Prostate gland (tissue), 2 donors: ENCODE results near the gene C18orf63. TPM values are rescaled to one million over a fixed set of nuclear protein-coding genes. Genes with fewer than 3 reads are reported as not detected.

Experiments
- DNase-seq: peaks from one replicate; pipeline ENCODE4 v3.0.0-alpha.2; 2019; ENCODE audit warnings: low spot score
- H3K27ac ChIP-seq, 2 donors: fragments of 200-600 bp; sonication (generic); 2 replicates each; pipeline ENCODE4 v1.5.1; 2017 to 2019
- H3K27me3 ChIP-seq: fragments of 200-600 bp; sonication (generic); replicated peaks from 2 replicates; pipeline ENCODE4 v1.5.1; 2019; ENCODE audit not compliant: insufficient read depth
- H3K36me3 ChIP-seq, 2 donors: fragments of 200-600 bp; sonication (generic); 1 replicate in 1 of 2; 2 replicates in 1 of 2; pipeline versions ENCODE4 v1.5.1 to v1.8.1; 2017 to 2019
- H3K4me1 ChIP-seq: fragments of 200-600 bp; sonication (generic); replicated peaks from 2 replicates; pipeline ENCODE4 v1.5.1; 2019
- H3K4me3 ChIP-seq, 2 donors: fragments of 200-600 bp; sonication (generic); 2 replicates each; pipeline ENCODE4 v1.5.1; 2017 to 2019
- H3K9me3 ChIP-seq: fragments of 200-600 bp; sonication (generic); 2 replicates; pipeline ENCODE4 v1.5.1; 2017
- POLR2A ChIP-seq: fragments of 450-650 bp; IDR thresholded peaks from one replicate; pipeline ENCODE4 v1.6.1; 2016; ENCODE audit warnings: antibody characterized with exemption, mild to moderate bottlenecking
- POLR2AphosphoS5 ChIP-seq: sonication (generic); formaldehyde crosslinking; IDR thresholded peaks from one replicate; pipeline ENCODE4 v1.6.1; 2017; ENCODE audit warnings: antibody characterized with exemption
- WGBS: methylation state at CpG from one replicate; pipeline ENCODE4 v1.1.5; 2018; 5-methylcytosine and 5-hydroxymethylcytosine counted together
- intact Hi-C: fragments of 100-400 bp; cut with DNase I; formaldehyde crosslinking; loops from one replicate; pipeline ENCODE4 v1.14.2; 2022
- total RNA-seq, 2 donors: library from RNA; depleted of rRNA; stranded (reverse); fragments of >200 nt; gene quantifications; one replicate each; pipeline ENCODE4 v1.1.0, GENCODE V29; 2016
- TF ChIP-seq, protein P1 (sequence below), 4 experiments: fragments of 200-600 bp in 2 of 4; fragments of 450-650 bp in 2 of 4; sonication (generic) in 2 of 4; IDR thresholded peaks; 1 replicate in 3 of 4; 2 replicates in 1 of 4; pipeline ENCODE4 v1.5.1; 2016 to 2019; ENCODE audit warnings: antibody characterized with exemption in 4 of 4, mild to moderate bottlenecking in 2 of 4, moderate library complexity in 2 of 4

C18orf63 gene
- total RNA-seq, 2 donors from 2014 or later, result 4.7 TPM; not detected in 1

DNA sequence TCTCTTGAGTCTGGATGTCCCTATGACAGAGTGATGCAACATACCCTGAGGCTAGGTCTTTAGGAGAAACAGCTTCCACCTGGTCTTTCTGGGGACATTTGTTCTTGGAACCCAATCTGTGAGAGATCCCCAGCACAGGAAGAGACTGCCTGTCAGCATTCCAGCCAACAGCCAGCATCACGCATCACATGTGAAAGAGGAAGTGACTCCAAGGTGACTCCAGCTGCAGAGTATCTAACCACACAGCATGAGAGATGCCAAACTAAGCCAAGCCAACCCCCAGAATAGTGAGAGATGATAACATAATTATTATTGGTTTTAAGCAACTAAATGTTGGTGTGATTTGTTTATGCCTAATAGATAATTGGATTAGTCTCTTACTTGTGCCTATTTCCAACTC, 35.7 kb downstream of the C18orf63 start:
- H3K9me3 ChIP-seq, result no peaks in the 10 kb centered on the region
- no peak for DNase-seq
- no peak overlapping the region for H3K27ac ChIP-seq
- intact Hi-C loops, result loop anchor here (5.0 kb wide), 1 partner anchor 201 kb away; no protein-coding TSS in a partner anchor
- no peaks in the 10 kb centered on the region for H3K4me1 ChIP-seq
- H3K4me3 ChIP-seq, result no peak overlapping the region
- no peak for TF ChIP-seq POLR2AphosphoS5
- TF ChIP-seq POLR2A, result no peak
- TF ChIP-seq, protein P1, sequence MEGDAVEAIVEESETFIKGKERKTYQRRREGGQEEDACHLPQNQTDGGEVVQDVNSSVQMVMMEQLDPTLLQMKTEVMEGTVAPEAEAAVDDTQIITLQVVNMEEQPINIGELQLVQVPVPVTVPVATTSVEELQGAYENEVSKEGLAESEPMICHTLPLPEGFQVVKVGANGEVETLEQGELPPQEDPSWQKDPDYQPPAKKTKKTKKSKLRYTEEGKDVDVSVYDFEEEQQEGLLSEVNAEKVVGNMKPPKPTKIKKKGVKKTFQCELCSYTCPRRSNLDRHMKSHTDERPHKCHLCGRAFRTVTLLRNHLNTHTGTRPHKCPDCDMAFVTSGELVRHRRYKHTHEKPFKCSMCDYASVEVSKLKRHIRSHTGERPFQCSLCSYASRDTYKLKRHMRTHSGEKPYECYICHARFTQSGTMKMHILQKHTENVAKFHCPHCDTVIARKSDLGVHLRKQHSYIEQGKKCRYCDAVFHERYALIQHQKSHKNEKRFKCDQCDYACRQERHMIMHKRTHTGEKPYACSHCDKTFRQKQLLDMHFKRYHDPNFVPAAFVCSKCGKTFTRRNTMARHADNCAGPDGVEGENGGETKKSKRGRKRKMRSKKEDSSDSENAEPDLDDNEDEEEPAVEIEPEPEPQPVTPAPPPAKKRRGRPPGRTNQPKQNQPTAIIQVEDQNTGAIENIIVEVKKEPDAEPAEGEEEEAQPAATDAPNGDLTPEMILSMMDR (IDR thresholded peaks at IDR 0.05), result no peak
- H3K36me3 ChIP-seq, result no peaks in the 10 kb centered on the region
- whole genome bisulfite sequencing, result 67% methylated on average over 1 of the region's 1 CpG
- H3K27me3 ChIP-seq, result no peaks in the 10 kb centered on the region

DNA sequence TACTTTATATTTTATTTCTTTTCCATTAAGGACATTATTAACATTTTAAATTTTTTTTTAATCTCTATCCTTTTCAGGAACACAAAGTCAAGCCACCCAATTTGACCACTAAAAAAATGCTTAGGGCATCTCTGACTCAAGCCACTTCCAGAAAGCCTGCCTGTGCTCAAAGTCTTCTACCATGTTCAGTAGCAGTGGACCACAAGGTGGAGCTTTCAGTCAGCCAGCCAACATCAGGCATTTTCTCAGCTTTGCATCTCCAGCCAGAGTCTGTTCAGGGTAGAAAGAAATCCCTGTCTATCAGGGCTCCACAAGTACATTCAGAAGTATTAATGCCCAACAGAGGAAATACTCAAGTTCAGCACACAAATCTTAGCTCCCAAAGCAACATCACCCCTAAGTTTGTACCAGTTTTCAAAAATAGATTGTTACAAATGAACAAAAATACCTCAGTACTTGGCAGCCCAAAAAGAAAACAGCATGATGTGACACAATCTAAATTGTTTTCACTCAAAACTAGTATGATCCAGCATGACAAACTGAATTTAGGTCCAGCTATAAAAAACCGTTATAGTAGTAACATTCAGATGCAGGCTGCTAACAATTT, 37.6 kb downstream of the C18orf63 start:
- Histone ChIP-seq H3K9me3 (no peaks in the 10 kb centered on the region), H3K27me3 (no peaks in the 10 kb centered on the region), H3K36me3 (no peaks in the 10 kb centered on the region), H3K4me1 (no peaks in the 10 kb centered on the region), H3K27ac (no peak overlapping the region), H3K4me3 (no peak overlapping the region)
- intact Hi-C loops, result loop anchor here (5.0 kb wide), 1 partner anchor 199 kb away; no protein-coding TSS in a partner anchor
- TF ChIP-seq POLR2AphosphoS5 (peak; percentile 27), POLR2A (no peak)
- TF ChIP-seq, protein P1 (IDR thresholded peaks at IDR 0.05), result peak; percentile 46 to 83 (median 66)
- WGBS, result 73% methylated on average over 1 of the region's 1 CpG
- DNase-seq, result peak; percentile 60

DNA sequence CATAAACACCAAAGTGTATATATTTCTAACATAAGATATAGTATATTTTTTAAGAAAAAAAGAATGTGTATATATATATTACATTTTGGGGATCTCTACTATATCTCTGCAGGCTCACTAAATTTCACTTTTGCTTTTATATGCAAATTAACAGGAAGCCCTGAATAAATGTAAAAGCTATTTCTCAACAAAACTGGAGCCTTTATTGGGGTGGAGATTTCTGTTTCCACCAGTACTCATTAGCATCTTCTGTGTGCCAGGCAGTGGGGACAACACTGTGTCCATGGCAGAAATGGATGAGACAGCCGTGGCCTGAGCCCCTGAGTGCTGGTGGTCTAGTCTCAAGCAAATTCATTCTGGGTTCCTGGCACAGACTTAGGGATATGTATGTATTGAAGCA, 41.3 kb downstream of the C18orf63 start:
- H3K9me3 ChIP-seq, result no peaks in the 10 kb centered on the region
- WGBS, result 94% methylated on average over 1 of the region's 1 CpG
- DNase-seq, result no peak
- no peak for TF ChIP-seq POLR2A
- no peak for TF ChIP-seq POLR2AphosphoS5
- TF ChIP-seq, protein P1 (IDR thresholded peaks at IDR 0.05), result no peak
- no peak overlapping the region for H3K27ac ChIP-seq
- no peaks in the 10 kb centered on the region for H3K27me3 ChIP-seq
- no peaks in the 10 kb centered on the region for H3K36me3 ChIP-seq
- no peaks in the 10 kb centered on the region for H3K4me1 ChIP-seq
- no peak overlapping the region for H3K4me3 ChIP-seq
- intact Hi-C loops, result loop anchor here (5.0 kb wide), 1 partner anchor 130 kb away; no protein-coding TSS in a partner anchor

DNA sequence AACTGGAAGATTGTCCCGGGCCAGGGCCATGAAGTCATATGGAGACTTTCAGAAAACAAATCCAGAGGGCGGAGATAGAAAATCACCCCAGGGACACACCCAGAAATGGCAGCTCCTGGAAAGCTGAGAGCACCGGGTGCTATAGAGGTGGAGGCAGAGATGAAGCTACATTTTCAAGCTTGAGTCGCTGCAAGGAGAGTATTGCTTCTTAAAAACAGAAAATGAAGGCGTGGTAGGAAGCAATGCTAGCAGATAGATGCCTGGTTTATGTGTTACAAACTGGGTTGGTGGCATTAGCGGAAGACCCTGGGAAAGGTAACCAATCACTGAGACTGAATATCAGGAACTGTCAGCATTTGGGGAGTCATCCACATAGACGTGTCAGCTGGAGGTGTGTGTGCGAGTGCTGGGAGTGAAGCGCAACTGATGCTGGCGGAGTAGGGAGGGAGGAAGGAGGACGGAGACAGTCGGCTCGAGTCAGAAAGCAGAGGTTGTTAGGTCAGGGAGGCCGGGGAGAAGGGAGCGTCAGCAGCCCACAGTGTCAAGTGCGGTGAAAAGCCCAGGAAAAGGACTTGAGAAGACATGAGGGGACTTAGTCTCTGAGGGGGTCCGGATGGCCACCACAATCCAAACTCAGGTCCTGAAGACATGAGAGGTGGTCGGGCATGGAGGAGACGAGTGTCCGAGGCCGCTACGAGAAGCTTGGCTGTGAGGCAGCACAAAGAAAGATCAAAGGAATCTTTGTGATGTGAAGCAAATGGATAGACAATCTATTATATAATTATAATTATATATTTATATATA, 45.4 kb downstream of the C18orf63 start:
- Histone ChIP-seq H3K36me3 (no peaks in the 10 kb centered on the region), H3K9me3 (no peaks in the 10 kb centered on the region), H3K27me3 (no peaks in the 10 kb centered on the region), H3K4me3 (no peak overlapping the region), H3K4me1 (no peaks in the 10 kb centered on the region), H3K27ac (no peak overlapping the region)
- intact Hi-C loops, result no loop called here
- TF ChIP-seq POLR2AphosphoS5 (no peak), POLR2A (no peak)
- TF ChIP-seq, protein P1 (IDR thresholded peaks at IDR 0.05), result no peak
- 87% methylated on average over 22 of the region's 22 CpGs for WGBS
- no peak for DNase-seq
